Tibial artery (tissue), 4 donors: Measurements from ENCODE around the gene MRPL20.

Experiments
- DNase-seq, 2 donors: peaks; one replicate each; pipeline ENCODE4 v3.0.0-alpha.2; 2019
- H3K27ac ChIP-seq, 2 donors: fragments of 200-600 bp; sonication (generic) in 1 of 2; 1 replicate in 1 of 2; 2 replicates in 1 of 2; pipeline ENCODE4 v1.5.1; 2018 to 2019; ENCODE audit warnings: mild to moderate bottlenecking in 1 of 2
- H3K27me3 ChIP-seq, 2 donors: fragments of 200-600 bp; sonication (generic) in 1 of 2; one replicate each; pipeline versions ENCODE4 v1.5.1 to v1.6.0; 2016 to 2019
- H3K36me3 ChIP-seq, 3 donors: fragments of 200-600 bp; sonication (generic) in 2 of 3; one replicate each; pipeline ENCODE4 v1.5.1; 2016 to 2019; ENCODE audit warnings: mild to moderate bottlenecking in 2 of 3
- H3K4me1 ChIP-seq, 4 donors: fragments of 200-600 bp; sonication (generic) in 2 of 4; 1 replicate in 3 of 4; 2 replicates in 1 of 4; pipeline ENCODE4 v1.5.1; 2016 to 2019
- H3K4me3 ChIP-seq, 2 donors: fragments of 200-600 bp; sonication (generic) in 1 of 2; 1 replicate in 1 of 2; 2 replicates in 1 of 2; pipeline ENCODE4 v1.5.1; 2018 to 2019; ENCODE audit warnings: mild to moderate bottlenecking in 2 of 2
- H3K9me3 ChIP-seq, 3 donors: fragments of 200-600 bp; sonication (generic) in 1 of 3; one replicate each; pipeline ENCODE4 v1.5.1; 2016 to 2019
- intact Hi-C: fragments of 100-400 bp; cut with DNase I; formaldehyde crosslinking; loops from one replicate; pipeline ENCODE4 v1.15.0; 2023; ENCODE audit warnings: low total_unique reads
- TF ChIP-seq, protein P1 (sequence below), 2 experiments: fragments of 200-600 bp in 1 of 2; fragments of 450-650 bp in 1 of 2; IDR thresholded peaks; one replicate each; pipeline ENCODE4 v1.5.1; 2017 to 2019; ENCODE audit warnings: antibody characterized with exemption in 2 of 2, mild to moderate bottlenecking in 1 of 2, moderate library complexity in 1 of 2

Gene MRPL20

DNA sequence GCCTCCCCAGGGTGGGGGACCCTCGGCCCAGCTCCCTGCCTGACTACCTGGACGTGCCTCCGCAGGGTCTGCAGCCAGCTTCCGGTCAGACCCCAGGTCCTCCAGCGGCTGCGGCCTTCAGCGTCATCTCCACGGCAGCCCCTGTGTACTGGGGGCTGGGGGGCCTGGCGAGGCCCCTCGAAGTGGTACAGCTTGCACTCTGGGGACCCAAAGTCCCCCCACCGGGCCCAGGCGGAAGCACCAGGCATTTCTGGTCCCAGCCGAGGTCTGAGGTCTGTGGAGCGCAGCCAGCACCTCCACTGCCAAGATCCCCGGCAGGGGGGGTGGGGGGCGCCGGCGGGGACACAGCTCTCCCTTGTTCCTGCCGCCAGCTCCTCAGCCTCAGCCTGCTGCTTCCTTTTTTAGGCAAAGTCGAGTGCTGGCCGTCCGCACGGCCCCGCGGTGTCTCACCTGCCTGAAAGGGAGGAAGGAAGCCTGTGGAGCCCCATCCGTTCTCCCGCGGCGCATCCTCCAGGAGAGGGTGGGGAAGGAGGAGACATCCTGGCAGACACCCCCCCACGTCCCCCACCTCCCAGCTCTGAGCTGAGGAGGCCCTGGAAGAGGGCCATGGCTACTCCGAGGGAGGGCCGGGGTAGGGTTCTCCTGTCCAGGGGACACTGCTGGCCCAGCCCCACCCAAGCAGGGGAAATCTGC lies 27.2 kb upstream of the MRPL20 start:
- Histone ChIP-seq H3K4me3 (no peak overlapping the region), H3K36me3 (peaks cover 0 to 7% (median 0%) of the 10 kb centered on the region in 3 donors), H3K9me3 (no peaks in the 10 kb centered on the region), H3K27me3 (peaks cover 0 to 33% of the 10 kb centered on the region in 2 donors), H3K27ac (peak overlapping the region; percentile 74 to 81), H3K4me1 (peaks cover 4 to 93% (median 60%) of the 10 kb centered on the region in 4 donors)
- DNase-seq: peak; percentile 26 to 80
- intact Hi-C loops: no loop called here
- TF ChIP-seq, protein P1, sequence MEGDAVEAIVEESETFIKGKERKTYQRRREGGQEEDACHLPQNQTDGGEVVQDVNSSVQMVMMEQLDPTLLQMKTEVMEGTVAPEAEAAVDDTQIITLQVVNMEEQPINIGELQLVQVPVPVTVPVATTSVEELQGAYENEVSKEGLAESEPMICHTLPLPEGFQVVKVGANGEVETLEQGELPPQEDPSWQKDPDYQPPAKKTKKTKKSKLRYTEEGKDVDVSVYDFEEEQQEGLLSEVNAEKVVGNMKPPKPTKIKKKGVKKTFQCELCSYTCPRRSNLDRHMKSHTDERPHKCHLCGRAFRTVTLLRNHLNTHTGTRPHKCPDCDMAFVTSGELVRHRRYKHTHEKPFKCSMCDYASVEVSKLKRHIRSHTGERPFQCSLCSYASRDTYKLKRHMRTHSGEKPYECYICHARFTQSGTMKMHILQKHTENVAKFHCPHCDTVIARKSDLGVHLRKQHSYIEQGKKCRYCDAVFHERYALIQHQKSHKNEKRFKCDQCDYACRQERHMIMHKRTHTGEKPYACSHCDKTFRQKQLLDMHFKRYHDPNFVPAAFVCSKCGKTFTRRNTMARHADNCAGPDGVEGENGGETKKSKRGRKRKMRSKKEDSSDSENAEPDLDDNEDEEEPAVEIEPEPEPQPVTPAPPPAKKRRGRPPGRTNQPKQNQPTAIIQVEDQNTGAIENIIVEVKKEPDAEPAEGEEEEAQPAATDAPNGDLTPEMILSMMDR (IDR thresholded peaks at IDR 0.05): no peak

DNA sequence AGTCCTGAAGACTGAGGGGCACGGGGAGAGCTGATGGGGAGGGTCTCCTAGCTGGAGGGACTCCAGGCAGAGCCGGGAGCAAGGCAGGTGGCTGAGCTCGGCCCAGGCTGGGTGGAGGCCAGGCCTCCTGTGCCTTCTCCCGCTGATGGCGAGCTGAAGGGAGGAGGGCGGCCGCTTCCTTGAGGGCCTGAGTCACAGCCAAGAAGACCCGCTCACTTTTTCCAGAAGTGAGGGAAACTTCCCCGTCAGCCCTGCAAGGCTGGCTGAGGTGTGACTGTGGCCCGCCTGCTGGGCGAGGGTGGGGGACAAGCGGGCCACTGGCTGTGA lies 26.7 kb upstream of the MRPL20 start:
- Histone ChIP-seq H3K4me3 (no peak overlapping the region), H3K9me3 (no peaks in the 10 kb centered on the region), H3K27me3 (peaks cover 0 to 31% of the 10 kb centered on the region in 2 donors), H3K4me1 (peaks cover 4 to 90% (median 60%) of the 10 kb centered on the region in 4 donors), H3K36me3 (peaks cover 0 to 2% (median 0%) of the 10 kb centered on the region in 3 donors), H3K27ac (peak overlapping the region; percentile 74 to 81)
- TF ChIP-seq, protein P1 (IDR thresholded peaks at IDR 0.05): no peak
- DNase-seq: peak in 1 of 2 donors; percentile 64
- intact Hi-C loops: no loop called here

DNA sequence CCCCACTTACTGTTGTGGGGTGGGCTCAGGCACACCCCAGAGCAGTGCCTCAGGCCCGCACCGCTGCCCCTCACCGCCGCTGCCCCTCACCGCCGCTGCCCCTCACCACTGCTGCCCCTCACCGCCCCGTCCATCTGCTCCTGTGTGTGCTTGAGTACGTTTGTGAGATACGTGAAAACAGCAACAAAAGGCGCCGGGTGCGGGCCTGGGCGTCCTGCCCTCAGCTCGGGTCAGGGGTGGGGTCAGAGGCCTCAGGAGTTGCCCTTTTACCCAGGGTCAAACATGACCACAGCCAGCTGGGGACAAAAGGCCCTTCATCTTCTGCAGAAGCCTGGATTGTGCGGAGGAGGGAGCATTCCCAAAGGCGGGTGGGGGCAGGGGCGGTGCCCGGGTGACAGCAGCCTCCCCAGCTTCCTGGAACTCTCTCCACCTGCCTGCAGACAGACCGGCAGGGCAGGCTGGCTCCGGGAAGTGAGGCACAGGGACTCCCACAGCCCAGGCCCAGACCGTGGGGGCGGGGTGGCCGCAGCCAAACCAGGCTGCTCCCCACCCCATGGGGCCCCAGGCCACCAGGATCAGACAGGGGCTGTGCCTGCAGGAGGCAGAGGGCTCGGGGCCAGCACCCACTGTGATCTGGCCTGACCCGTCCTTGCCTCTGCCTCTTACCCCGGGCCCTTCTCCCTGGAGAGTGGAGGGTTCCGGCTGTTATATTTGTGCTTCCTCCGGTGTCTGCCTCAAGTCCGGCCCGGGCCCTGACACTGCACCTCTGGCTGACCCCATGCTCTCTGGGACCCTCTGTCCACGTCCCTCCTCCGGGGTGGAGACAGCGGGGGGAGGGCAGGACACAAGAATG lies 26.1 kb upstream of the MRPL20 start:
- TF ChIP-seq, protein P1 (IDR thresholded peaks at IDR 0.05): no peak
- H3K27me3 ChIP-seq: peaks cover 0 to 28% of the 10 kb centered on the region in 2 donors
- no peaks in the 10 kb centered on the region for H3K36me3 ChIP-seq
- no peaks in the 10 kb centered on the region for H3K9me3 ChIP-seq
- DNase-seq: peak; percentile 38 to 75
- H3K4me3 ChIP-seq: no peak overlapping the region
- intact Hi-C loops: no loop called here
- peak overlapping the region; percentile 74 to 81 for H3K27ac ChIP-seq
- H3K4me1 ChIP-seq: peaks cover 4 to 86% (median 60%) of the 10 kb centered on the region in 4 donors

DNA sequence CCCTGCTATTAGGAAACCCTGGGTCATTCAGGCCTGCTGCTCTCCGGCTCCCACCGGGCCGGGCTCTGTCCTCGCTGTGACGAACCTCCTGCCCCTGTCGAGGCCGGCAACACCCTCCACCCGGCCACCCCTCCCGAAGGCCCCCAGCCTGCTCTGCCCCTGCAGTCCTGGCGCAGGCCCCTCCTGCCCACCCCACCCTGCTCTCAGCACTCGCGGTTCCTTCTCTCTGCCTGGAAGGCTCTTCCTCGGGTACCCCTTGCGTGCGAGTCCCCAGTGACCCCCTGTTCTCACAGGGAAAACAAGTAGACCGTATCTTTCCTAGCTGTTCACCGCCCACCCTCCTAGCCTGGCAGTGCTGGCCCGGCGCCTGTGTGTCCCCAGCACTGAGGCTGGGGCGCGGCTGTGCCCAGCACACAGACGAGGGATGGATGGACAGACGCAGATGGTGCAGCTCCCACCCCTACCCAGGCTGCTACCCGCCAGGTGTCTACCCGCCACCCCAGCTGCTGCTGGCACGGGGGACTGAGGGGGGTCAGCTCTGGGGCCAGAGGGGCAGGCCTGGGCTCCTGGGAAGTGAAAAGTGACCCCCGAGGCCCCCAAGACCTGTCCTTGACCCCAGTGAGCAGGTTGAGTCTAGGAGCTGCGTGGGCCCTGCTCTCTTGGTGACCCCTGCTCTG lies 25.3 kb upstream of the MRPL20 start:
- Histone ChIP-seq H3K9me3 (no peaks in the 10 kb centered on the region), H3K36me3 (no peaks in the 10 kb centered on the region), H3K27ac (peak overlapping the region; percentile 74 to 81), H3K4me1 (peaks cover 4 to 84% (median 64%) of the 10 kb centered on the region in 4 donors), H3K27me3 (peaks cover 0 to 27% of the 10 kb centered on the region in 2 donors), H3K4me3 (no peak overlapping the region)
- TF ChIP-seq, protein P1 (IDR thresholded peaks at IDR 0.05): no peak
- DNase-seq: no peak
- intact Hi-C loops: no loop called here

DNA sequence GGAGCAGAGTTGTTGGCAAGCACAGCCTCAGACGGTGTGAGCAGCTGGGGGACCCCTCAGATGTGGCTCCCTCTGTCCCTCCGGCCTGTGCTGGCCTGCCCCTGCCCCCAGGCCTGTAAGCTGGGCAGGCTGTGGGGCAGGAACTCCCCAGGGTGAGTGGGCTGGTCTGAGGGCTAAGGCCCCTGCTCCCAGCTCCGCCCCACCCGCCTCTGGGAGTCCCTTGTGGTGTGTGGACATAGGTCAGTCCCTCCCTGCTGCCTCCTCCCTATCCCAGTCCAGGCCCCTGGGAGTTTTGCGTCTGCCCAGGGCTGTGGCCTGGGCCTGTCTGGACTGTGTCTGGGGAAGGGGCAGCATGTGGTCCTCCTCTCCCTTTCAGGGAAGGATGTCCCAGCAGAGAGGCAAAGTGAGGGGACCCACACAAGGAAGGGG lies 24.8 kb upstream of the MRPL20 start:
- peak; percentile 57 to 85 for DNase-seq
- H3K4me1 ChIP-seq: peaks cover 4 to 79% (median 65%) of the 10 kb centered on the region in 4 donors
- no peaks in the 10 kb centered on the region for H3K36me3 ChIP-seq
- H3K9me3 ChIP-seq: no peaks in the 10 kb centered on the region
- no peak overlapping the region for H3K4me3 ChIP-seq
- TF ChIP-seq, protein P1 (IDR thresholded peaks at IDR 0.05): no peak
- H3K27me3 ChIP-seq: peaks cover 0 to 26% of the 10 kb centered on the region in 2 donors
- peak overlapping the region; percentile 74 to 81 for H3K27ac ChIP-seq
- intact Hi-C loops: no loop called here
